HUES6 (cell line): ENCODE measurements around the gene TSPAN12.

Experiments used
- H3K27ac ChIP-seq: 2 replicates; pipeline ENCODE4 v1.7.0; 2013; ENCODE audit warnings: low read depth, mild to moderate bottlenecking, low read length, inconsistent platforms
- H3K27me3 ChIP-seq: 2 replicates; pipeline ENCODE4 v1.6.1; 2013; ENCODE audit warnings: low read length; ENCODE audit not compliant: control insufficient read depth, insufficient read depth
- H3K36me3 ChIP-seq: 2 replicates; pipeline ENCODE4 v1.6.1; 2013; ENCODE audit warnings: low read length; ENCODE audit not compliant: control insufficient read depth, insufficient read depth
- H3K4me1 ChIP-seq: 2 replicates; pipeline ENCODE4 v1.6.1; 2013; ENCODE audit warnings: low read length; ENCODE audit not compliant: control insufficient read depth, insufficient read depth
- H3K4me3 ChIP-seq: 2 replicates; pipeline ENCODE4 v1.5.1; 2013; ENCODE audit warnings: low read depth, low read length
- H3K9ac ChIP-seq: one replicate; pipeline ENCODE4 v1.6.1; 2013; ENCODE audit warnings: mild to moderate bottlenecking, low read length
- H3K9me3 ChIP-seq: 2 replicates; pipeline ENCODE4 v1.6.1; 2013; ENCODE audit warnings: low read depth, low read length; ENCODE audit not compliant: control insufficient read depth, insufficient read depth

Gene TSPAN12

GRCh38 chr7:120841608-120842007 is 16.3 kb downstream of the TSPAN12 start:
- H3K9ac ChIP-seq = no peak overlapping the region
- no peak overlapping the region for H3K4me3 ChIP-seq
- H3K4me1 ChIP-seq = peaks cover 30% of the 10 kb centered on the region
- H3K27ac ChIP-seq = no peak overlapping the region
- H3K36me3 ChIP-seq = peaks cover 5% of the 10 kb centered on the region; the same call in 1 of the 2 replicates
- peaks cover 13% of the 10 kb centered on the region for H3K9me3 ChIP-seq
- H3K27me3 ChIP-seq = no peaks in the 10 kb centered on the region

DNA sequence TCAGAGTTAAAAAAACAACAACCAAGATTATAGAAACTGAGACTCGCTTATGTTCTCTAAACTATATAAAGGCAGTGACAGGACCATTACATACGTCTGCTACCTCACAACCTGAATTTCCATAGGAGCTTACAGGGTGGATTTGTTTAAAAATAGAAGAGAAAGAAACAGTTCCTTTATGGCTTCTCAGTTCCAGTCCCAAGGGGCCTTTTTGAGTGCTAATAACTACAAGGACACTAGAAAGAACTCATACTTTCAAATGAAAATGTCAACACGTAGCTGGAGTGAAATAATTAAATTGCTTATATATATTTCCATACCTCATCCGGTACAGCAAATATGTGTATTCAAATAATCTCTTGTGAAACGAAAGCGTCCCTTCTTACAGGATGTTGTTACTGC is 19.7 kb downstream of the TSPAN12 start:
- H3K27ac ChIP-seq = no peak overlapping the region
- H3K9me3 ChIP-seq = no peaks in the 10 kb centered on the region
- no peak overlapping the region for H3K9ac ChIP-seq
- no peaks in the 10 kb centered on the region for H3K27me3 ChIP-seq
- peaks cover 2% of the 10 kb centered on the region; the same call in 1 of the 2 replicates for H3K36me3 ChIP-seq
- no peak overlapping the region for H3K4me3 ChIP-seq
- peaks cover 58% of the 10 kb centered on the region for H3K4me1 ChIP-seq

GRCh38 chr7:120837599-120837998 is 20.3 kb downstream of the TSPAN12 start:
- Histone ChIP-seq H3K9ac (no peak overlapping the region), H3K4me3 (no peak overlapping the region), H3K27ac (no peak overlapping the region), H3K36me3 (no peaks in the 10 kb centered on the region), H3K27me3 (no peaks in the 10 kb centered on the region), H3K4me1 (peaks cover 63% of the 10 kb centered on the region), H3K9me3 (no peaks in the 10 kb centered on the region)

- H3K9me3 ChIP-seq = no peaks in the 10 kb centered on the region
- H3K27ac ChIP-seq = no peak overlapping the region
- H3K4me3 ChIP-seq = no peak overlapping the region
- peaks cover 61% of the 10 kb centered on the region for H3K4me1 ChIP-seq
- H3K36me3 ChIP-seq = 0 out of 2 replicates have a peak, but pooled peaks cover under 1% of the 10 kb centered on the region
- H3K9ac ChIP-seq = no peak overlapping the region
- no peaks in the 10 kb centered on the region for H3K27me3 ChIP-seq
These were observed 21.3 kb downstream of the TSPAN12 start for GRCh38 chr7:120836556-120837115.

DNA sequence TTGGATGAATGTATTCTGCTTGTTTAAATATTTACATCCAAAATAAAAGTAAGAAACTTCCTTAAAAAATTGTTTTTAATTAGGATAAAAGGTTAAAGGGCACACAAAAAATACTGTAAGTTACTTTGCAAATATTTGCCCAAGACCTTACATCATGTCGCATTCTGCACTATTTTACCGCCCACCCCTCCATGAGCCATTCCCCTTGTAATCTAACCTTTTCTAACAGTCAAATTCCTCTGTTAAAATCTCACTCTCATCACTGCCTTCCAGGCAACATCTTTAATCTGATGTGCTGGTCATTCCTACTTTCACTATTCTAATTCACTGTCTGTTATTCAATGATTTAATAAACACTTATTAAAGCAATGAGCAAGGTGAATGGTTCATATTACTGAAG is 23.2 kb downstream of the TSPAN12 start:
- Histone ChIP-seq H3K27me3 (no peaks in the 10 kb centered on the region), H3K9me3 (no peaks in the 10 kb centered on the region), H3K4me1 (peaks cover 61% of the 10 kb centered on the region), H3K36me3 (0 out of 2 replicates have a peak, but pooled peaks cover 9% of the 10 kb centered on the region), H3K4me3 (no peak overlapping the region), H3K9ac (no peak overlapping the region), H3K27ac (no peak overlapping the region)

DNA sequence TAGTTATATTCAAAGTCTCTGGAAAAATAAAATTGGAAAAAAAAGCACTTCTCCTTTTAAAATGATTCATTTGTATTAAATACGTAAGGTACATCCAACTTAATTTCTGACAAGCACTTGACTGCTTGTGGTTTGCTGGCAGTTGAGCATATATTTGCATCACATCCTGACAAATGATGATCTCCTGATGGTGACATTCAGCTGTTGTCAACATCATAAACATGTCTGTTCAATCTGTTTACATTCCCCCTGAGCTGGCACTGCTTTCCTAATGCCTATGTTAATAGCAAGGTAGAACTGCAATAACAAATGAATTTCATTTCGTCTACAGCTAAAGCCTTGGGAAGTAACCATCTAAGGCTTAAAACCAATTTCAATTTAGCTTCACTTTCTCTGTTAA is 24.4 kb downstream of the TSPAN12 start:
- peak overlapping the region; percentile 1 for H3K27ac ChIP-seq
- H3K4me3 ChIP-seq = no peak overlapping the region
- H3K4me1 ChIP-seq = peaks cover 55% of the 10 kb centered on the region

GRCh38 chr7:120832803-120833202 is 25.1 kb downstream of the TSPAN12 start:
- Histone ChIP-seq H3K4me3 (no peak overlapping the region), H3K9ac (no peak overlapping the region), H3K9me3 (no peaks in the 10 kb centered on the region), H3K4me1 (peaks cover 47% of the 10 kb centered on the region), H3K27ac (peak overlapping the region; percentile 1; the same call in 1 of the 2 replicates), H3K36me3 (0 out of 2 replicates have a peak, but pooled peaks cover 9% of the 10 kb centered on the region), H3K27me3 (no peaks in the 10 kb centered on the region)

More for the DNA sequence above, 24.4 kb downstream of the TSPAN12 start:
- Histone ChIP-seq H3K27me3 (no peaks in the 10 kb centered on the region), H3K9me3 (no peaks in the 10 kb centered on the region), H3K9ac (no peak overlapping the region), H3K36me3 (0 out of 2 replicates have a peak, but pooled peaks cover 9% of the 10 kb centered on the region)

DNA sequence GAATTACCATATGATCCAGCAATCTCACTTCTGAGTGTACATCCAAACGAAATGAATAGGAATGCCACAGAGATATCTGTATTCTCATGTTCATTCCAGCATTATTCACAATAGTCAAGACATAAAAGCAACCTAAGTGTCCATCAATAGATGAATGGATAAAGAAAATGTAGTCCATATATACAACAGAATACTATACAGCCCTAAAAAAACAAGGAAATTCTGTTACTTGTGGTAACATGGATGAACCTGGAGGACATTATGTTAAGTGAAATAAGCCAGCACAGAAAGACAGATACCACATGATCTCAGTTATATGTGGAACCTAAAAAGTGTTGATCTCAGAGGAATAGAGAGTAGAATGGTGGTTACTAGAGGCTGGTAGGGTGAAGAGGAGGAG is 26.7 kb downstream of the TSPAN12 start:
- no peak overlapping the region for H3K4me3 ChIP-seq
- H3K36me3 ChIP-seq = 0 out of 2 replicates have a peak, but pooled peaks cover 9% of the 10 kb centered on the region
- no peaks in the 10 kb centered on the region for H3K27me3 ChIP-seq
- no peak overlapping the region for H3K27ac ChIP-seq
- peaks cover 37% of the 10 kb centered on the region for H3K4me1 ChIP-seq
- H3K9ac ChIP-seq = no peak overlapping the region
- H3K9me3 ChIP-seq = no peaks in the 10 kb centered on the region

GRCh38 chr7:120829487-120829886 is 28.5 kb downstream of the TSPAN12 start:
- Histone ChIP-seq H3K36me3 (0 out of 2 replicates have a peak, but pooled peaks cover 9% of the 10 kb centered on the region), H3K9me3 (no peaks in the 10 kb centered on the region)

DNA sequence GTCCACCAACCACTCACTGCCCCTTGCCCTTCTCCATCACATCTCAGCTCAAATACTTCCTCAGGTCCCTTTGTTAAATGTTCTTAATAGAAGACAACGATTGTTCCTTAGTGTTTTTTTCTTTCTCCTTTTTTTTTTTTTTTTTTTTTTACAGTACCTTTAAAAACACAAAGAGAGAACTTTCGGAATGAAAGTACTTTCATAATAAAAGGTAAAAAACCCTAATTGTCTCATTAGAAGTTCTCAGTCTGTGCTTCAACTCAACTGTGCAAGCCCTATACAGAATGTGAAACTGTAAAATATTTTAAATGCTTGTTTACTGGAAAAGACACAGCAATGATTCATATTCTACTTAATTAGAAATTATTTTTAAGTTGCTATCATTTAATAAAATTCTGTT is 29.4 kb downstream of the TSPAN12 start:
- Histone ChIP-seq H3K9ac (no peak overlapping the region), H3K4me1 (peaks cover 15% of the 10 kb centered on the region), H3K9me3 (no peaks in the 10 kb centered on the region), H3K27ac (no peak overlapping the region), H3K27me3 (no peaks in the 10 kb centered on the region), H3K4me3 (no peak overlapping the region), H3K36me3 (0 out of 2 replicates have a peak, but pooled peaks cover 9% of the 10 kb centered on the region)

More at GRCh38 chr7:120829487-120829886, 28.5 kb downstream of the TSPAN12 start:
- no peak overlapping the region for H3K27ac ChIP-seq
- no peaks in the 10 kb centered on the region for H3K27me3 ChIP-seq
- no peak overlapping the region for H3K4me3 ChIP-seq
- peaks cover 24% of the 10 kb centered on the region for H3K4me1 ChIP-seq
- H3K9ac ChIP-seq = no peak overlapping the region

GRCh38 chr7:120827371-120828118 is 30.4 kb downstream of the TSPAN12 start:
- Histone ChIP-seq H3K4me3 (no peak overlapping the region), H3K9me3 (no peaks in the 10 kb centered on the region), H3K27me3 (no peaks in the 10 kb centered on the region), H3K9ac (no peak overlapping the region), H3K36me3 (0 out of 2 replicates have a peak, but pooled peaks cover 9% of the 10 kb centered on the region), H3K27ac (no peak overlapping the region), H3K4me1 (peaks cover 7% of the 10 kb centered on the region)
